Coronary artery (tissue), 2 donors: Measurements from ENCODE around the gene PAPOLG.

Source experiments
- DNase-seq: peaks from one replicate; pipeline ENCODE4 v3.0.0-alpha.2; 2017; ENCODE audit warnings: low spot score
- H3K27ac ChIP-seq, 2 donors: fragments of 200-600 bp; sonication (generic); one replicate each; pipeline ENCODE4 v1.5.1; 2016 to 2019
- H3K4me3 ChIP-seq: fragments of 200-600 bp; sonication (generic); 2 replicates; pipeline ENCODE4 v1.5.1; 2016; ENCODE audit warnings: mild to moderate bottlenecking, moderate library complexity
- TF ChIP-seq, protein P1 (sequence below): fragments of 200-600 bp; sonication (generic); IDR thresholded peaks from one replicate; pipeline ENCODE4 v1.5.1; 2019; ENCODE audit warnings: antibody characterized with exemption

PAPOLG gene

GRCh38 chr2:60742419-60742818, 13.6 kb upstream of the PAPOLG start:
- TF ChIP-seq, protein P1, sequence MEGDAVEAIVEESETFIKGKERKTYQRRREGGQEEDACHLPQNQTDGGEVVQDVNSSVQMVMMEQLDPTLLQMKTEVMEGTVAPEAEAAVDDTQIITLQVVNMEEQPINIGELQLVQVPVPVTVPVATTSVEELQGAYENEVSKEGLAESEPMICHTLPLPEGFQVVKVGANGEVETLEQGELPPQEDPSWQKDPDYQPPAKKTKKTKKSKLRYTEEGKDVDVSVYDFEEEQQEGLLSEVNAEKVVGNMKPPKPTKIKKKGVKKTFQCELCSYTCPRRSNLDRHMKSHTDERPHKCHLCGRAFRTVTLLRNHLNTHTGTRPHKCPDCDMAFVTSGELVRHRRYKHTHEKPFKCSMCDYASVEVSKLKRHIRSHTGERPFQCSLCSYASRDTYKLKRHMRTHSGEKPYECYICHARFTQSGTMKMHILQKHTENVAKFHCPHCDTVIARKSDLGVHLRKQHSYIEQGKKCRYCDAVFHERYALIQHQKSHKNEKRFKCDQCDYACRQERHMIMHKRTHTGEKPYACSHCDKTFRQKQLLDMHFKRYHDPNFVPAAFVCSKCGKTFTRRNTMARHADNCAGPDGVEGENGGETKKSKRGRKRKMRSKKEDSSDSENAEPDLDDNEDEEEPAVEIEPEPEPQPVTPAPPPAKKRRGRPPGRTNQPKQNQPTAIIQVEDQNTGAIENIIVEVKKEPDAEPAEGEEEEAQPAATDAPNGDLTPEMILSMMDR, result no peak
- DNase-seq, result no peak
- no peak overlapping the region for H3K4me3 ChIP-seq
- no peak overlapping the region for H3K27ac ChIP-seq

GRCh38 chr2:60745330-60745729, 10.7 kb upstream of the PAPOLG start:
- TF ChIP-seq, protein P1, result no peak
- Histone ChIP-seq H3K27ac (no peak overlapping the region), H3K4me3 (no peak overlapping the region)
- no peak for DNase-seq

GRCh38 chr2:60745761-60746160, 10.3 kb upstream of the PAPOLG start:
- DNase-seq, result no peak
- H3K4me3 ChIP-seq, result no peak overlapping the region
- H3K27ac ChIP-seq, result no peak overlapping the region
- TF ChIP-seq, protein P1, result no peak

DNA sequence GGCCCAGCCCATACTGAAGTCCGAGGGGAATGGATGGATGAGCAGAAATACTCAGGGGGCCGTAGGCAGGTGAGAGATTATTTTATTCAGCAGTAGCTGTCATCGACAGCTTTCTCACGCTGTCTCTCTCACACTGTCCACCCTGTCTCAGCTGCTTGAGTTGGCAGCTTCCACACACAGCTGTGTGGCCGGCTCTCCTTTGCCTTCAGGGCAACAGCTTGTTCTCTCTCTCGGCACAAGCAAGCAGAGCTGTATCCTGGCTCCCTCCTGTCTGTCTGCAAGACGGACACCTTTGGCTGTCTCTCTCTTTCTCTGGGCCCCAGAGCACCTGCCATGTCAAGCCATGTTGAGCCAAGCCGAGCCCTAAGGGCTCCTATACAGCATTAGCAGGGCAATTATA, 9.8 kb upstream of the PAPOLG start:
- TF ChIP-seq, protein P1, result no peak
- no peak overlapping the region for H3K27ac ChIP-seq
- no peak overlapping the region for H3K4me3 ChIP-seq
- DNase-seq, result no peak

DNA sequence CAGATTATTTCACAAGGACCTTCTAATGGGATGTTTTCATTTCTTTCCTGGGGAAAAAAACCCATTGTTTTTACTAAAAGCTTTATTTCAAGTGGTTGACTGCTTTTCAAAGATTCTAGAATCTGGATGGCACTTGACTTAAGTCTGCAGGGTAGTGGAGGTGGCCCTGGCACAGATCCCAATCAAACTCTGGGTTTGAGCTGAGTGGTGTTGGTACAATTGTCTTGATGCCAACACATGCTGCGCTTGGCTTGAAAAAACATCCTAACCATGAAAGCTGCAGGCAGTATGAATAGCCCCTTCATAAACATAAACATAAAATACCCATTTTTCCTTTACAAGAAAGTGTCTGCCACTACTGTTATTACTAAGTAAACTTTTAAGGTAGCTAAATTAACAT, 3.6 kb downstream of the PAPOLG start:
- no peak overlapping the region for H3K4me3 ChIP-seq
- no peak for DNase-seq
- TF ChIP-seq, protein P1, result no peak
- no peak overlapping the region for H3K27ac ChIP-seq

- TF ChIP-seq, protein P1, result no peak
- no peak for DNase-seq
- no peak overlapping the region for H3K4me3 ChIP-seq
These were observed 8.9 kb downstream of the PAPOLG start for GRCh38 chr2:60764736-60765534.

GRCh38 chr2:60766283-60766682, 10.2 kb downstream of the PAPOLG start:
- Histone ChIP-seq H3K4me3 (no peak overlapping the region), H3K27ac (no peak overlapping the region)
- DNase-seq, result no peak
- TF ChIP-seq, protein P1, result no peak

More at GRCh38 chr2:60764736-60765534, 8.9 kb downstream of the PAPOLG start:
- H3K27ac ChIP-seq, result no peak overlapping the region
